Stimulated activated CD4-positive, alpha-beta T cell treated with anti-CD3 and anti-CD28 coated beads, Interleukin-1b, Interleukin-23, amount 100 ng/mL, for 48 hours (primary cell): ENCODE data around the gene GPAT2.
"Not testable (repeated sequence)": the region's sequence is repeated elsewhere in the genome, so short reads cannot be mapped to it uniquely, and the experiment has no call there.

Source experiments
- DNase-seq: peaks from one replicate; pipeline ENCODE4 v3.0.0-alpha.2; 2020

Gene GPAT2

DNA sequence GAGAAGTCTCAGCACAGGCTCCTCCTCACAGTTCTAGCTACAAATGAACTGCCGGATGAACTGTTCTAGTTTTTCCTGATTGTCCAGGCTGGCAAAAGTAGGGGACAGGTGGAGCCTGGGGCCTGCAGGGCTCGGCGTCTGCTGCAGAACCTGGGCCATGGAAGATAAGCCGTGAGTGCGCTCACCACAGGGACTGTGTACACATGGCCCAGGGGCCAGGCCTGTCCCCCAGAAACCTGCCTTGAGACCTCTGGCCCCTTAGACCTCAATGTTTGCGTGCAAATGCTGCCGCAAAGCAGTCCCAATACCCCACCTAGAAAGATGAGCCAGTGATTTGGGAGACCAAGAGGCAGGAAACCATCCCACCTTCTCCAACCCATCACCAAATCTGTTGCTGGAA lies 12.6 kb downstream of the GPAT2 start:
- not testable (repeated sequence) for DNase-seq

DNA sequence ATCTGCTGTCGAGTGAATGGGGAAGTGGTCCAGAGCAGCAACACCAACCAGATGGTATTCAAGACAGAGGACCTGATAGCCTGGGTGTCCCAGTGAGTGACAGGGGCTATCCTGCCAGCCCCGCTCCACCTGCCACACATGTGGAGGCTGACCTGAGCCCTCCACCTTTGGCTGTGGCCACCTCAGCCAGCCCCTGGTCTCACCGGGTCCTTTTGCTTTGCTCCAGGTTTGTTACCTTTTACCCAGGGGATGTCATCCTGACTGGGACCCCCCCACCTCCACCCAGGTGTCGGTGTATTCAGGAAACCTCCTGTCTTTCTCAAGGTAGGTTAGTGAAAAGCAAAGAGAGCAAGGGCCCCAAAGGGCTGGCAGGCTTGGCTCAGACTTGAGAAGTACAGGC lies 13.6 kb downstream of the GPAT2 start:
- not testable (repeated sequence) for DNase-seq

DNA sequence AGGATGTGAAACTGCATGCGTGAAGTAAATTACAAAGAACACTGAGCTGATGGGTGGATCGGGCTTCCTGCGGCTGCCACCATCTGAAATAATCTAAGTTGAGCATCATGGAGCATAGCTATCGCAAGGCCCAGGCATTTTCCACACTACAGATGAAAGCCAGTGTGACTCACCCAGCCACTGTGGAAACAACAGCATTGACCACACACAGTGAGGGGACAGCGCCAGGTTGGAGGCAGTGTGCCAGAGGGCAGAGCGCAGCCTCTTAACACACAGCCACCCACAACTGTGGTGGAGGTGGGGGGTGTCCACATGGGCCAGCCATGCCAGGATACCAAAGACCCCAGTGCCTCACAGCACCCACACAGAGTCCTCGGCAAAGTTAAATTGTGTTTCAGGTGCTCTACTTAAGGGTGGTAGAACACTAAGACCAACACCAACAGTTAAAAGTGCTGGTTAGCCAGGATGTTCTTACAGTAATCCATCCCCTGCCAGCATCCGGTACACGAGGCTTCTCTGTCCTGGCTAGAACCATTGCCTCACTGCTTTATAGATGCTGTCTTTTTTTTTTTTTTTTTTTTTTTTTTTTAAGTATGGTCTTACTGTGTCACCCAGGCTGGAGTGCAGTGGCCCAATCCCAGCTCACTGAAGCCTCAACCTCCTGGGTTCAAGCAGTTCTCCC lies 14.7 kb downstream of the GPAT2 start:
- not testable (repeated sequence) for DNase-seq

DNA sequence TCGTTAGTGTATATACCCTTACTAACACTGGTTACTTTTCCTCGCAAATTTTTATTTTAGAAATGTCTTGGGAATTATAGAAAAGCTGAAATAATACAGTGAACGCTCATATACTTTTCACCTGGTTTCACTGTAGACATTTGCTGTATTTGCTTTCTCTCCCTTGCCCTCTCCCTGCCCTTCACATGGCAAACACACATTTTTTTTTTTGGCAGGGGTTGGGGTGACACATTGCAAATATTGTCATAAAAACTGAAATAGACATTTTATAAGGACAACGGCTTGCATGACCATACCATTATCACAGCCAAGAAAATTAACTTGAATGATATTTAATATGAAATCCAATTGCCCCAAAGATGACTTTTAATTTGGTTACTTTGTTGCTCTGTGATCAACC lies 18.4 kb downstream of the GPAT2 start:
- not testable (repeated sequence) for DNase-seq

DNA sequence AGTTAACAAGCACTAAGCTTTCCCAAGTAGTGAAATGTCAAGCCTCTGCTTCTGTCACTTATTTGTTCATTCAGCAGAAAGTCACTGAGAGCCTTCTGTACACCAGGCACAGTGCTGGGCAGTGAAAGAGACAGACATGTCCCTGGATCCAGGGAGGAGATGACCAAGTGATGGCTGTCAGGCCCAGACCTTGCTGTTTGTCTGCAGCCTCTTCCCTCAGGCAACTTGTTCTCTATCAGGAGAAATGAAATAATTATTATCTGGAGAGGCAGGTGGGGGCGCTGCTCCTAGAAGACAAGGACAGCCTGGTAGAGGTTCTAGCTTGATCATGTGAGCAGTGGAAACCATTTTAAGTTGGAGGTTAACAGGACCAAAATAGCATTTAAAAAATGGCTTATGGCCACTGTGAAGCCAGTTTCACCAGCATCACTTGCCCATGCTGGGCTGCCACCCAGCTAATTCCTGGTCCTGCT lies 21.9 kb downstream of the GPAT2 start:
- DNase-seq: not testable (repeated sequence)

DNA sequence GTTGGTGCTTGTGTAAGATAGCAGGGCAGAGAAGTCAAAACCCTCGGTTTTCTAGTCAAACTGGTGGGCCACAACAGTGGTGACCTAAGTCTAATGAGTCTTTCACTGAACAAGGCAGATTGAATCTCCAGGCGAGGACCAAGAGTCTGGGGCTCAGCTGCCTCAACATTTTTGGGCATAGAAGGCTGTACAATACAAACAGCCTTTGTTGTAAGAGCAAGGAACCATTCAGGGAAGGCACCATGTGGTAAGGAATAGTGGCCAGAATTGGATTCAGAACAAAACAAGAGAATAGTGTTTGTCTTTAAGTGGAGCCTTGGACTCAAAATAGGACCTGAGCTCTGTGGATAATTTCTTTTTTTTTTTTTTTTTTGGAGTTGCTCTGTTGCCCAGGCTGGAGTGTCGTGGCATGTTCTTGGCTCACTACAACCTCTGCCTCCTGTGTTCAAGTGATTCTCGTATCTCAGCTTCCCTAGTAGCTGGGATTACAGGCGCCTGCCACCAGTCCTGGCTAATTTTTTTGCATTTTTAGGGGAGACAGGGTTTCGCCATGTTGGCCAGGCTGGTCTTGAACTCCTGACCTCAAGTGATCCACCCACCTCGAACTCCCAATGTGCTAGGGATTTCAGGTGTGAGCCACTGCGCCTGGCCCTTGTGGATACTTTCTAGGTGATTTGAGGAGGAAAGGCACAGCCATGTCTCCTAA lies 22.5 kb downstream of the GPAT2 start:
- not testable (repeated sequence) for DNase-seq

DNA sequence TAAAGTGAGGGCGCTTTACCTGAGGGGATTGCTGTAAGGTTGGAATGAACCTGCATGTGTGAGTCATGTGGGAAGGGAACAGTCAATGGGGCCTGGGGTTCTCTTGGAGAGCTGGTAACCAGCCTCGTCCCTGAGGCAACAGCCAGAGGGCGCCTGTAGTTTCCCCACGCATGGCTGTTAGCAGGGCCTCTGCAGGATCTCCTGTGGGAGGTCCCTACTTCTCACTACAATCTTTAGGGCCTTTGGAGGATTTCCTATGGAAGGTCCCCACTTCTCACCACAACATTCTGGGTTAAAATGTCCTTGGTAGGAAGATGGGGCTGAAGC lies 23.6 kb downstream of the GPAT2 start:
- DNase-seq: peak; percentile 30

DNA sequence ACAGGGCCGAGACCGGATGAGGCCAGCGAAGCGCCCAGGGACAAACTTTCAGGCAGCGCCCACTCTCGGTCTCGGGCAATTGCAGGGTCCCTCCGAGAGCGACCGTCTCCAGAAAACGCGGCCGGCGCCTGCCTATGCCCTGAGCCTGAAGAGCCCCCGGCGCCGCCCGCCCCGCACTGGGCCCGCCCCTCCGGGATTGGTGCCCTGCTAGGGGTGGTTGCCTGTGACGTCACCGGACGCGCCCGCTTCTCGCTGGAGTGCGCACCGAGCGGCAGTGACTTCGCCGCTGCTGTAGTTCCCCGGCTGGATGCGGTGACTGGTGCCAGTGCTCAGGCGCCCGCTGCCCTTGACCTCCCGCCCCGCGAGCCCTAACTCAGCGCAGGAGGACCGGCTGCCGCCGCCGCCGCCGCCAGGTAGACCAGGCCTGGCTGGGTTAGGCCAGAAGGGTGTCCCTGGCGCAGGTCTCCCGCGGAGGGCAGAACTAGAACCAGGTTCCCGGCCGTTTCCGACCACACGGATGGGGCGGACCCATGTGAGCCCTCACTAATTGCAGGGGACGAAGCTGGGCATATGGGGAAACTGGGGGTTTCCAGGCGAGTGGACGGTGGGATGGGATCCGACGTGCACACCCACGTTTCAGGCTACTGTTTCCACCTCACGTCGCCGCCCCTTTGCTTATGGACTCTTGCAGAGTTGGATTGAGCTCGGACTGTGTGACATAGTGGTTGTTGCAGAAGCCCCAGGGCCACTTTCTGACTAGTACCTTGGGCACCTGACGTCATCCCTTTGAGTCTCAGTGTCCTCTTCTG lies 24.2 kb downstream of the GPAT2 start:
- peak; percentile 93 for DNase-seq

DNA sequence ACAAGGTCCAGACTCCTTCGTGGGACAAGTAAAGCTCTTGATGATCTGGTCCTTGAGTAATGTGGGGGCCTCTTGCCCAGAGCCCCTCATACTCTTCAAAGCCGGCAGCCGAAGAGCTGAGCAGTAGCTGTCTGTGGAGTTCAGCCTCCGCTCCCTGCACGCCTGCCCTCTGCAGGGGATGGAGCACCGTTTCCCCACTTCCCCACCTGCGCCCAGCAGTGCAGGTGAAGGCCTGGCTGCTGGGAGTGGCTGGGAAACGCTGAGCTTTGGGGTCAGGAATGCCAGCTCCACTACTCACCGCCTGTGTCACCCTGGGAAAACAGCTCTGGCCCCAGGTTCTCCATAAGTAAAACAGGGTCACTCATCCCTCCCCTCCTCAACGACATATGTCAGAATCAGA lies 24.9 kb downstream of the GPAT2 start:
- DNase-seq: not testable (repeated sequence)

DNA sequence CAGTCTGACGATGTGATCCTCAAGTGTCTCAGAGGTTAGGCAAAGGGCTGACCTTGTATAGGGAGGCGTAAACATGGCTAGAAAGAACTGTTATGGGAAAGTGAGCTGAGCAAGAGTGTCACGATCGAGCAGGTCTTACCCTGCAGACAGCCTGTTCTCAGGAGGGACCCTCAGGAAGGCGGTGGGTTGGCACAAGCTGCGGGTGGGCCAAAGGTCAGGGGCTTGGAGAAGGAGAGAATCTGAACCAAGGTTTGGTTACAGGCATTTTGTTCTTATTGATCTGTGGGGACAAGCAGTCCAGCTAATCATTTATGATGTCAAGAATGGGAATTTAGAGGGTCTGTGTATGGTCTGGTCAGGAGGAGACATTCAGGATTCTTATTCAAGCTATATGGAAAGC lies 26.7 kb downstream of the GPAT2 start:
- DNase-seq: not testable (repeated sequence)

DNA sequence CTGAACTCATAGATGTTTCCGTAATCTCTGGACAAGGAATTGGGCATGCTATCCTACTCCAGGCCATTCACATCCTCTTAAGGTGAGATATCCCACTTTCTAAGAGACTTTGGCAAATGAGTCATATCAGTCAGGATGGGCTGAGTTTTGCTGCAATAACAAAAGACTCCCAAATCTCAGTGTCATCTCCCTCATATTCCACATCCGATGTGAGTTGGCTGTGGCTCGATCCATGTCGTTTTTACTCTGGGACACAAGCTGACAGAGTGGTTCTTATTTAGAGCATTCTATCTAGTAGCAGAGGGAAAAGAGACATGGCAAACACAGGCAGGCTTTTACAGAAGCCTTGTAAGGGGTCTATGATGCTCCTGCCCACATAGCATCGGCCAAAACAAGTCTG lies 28.5 kb downstream of the GPAT2 start:
- DNase-seq: not testable (repeated sequence)

DNA sequence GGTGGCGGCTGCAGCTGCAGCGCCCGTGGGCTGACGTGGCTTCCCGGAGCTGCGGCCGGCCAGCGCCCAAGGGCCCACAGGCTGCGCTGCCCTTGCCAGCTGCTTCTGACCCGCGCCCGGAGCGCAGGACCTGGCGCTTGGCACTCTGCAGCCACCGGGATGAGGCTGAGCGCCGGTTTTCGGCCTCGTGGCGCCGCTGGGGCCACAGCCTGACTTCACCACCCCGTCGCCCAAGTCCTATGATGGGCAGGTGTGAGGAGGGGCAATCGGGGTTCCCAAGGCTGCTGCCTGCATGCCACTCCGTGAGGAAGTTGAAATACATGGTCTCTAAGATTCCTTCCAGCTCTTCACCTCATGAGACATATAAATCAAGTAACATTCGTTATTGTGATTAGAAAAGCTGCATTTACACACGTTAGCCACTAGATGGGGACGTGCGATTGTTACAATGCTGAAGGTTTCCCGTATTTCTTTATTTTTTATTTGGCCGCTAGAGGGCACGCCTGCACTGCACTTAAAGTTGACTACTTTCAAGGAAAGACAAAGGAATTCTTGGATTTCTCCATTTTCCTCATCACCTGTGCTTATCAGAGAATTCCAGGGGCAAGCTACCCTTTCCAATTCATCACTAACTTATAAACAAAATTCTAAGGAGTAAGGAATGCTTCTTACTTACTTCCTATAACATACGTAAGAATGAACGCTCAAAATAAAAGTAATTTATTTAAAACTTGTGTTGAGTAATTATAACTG lies 42.0 kb downstream of the GPAT2 start:
- peak; percentile 22 for DNase-seq

DNA sequence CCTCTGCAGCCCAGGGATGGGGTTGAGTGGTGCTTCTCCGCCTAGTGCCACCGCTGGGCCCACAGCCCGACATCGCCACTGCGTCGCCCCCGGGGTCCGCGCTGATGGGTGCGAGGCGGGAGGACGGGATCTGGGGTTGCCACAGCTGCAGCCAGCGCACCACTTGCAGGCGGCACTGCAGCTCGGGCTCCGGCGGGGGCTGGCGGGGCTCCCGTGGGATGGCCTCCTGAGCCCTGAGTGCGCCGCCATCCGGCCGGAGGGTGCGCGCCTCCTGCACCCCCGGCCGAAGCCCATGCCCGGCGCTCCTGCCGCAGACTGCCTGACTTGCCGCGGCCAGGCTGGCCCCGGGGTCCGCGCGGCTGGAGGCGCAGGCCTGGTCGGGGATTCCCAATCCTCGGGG lies 42.6 kb downstream of the GPAT2 start:
- peak; percentile 36 for DNase-seq

DNA sequence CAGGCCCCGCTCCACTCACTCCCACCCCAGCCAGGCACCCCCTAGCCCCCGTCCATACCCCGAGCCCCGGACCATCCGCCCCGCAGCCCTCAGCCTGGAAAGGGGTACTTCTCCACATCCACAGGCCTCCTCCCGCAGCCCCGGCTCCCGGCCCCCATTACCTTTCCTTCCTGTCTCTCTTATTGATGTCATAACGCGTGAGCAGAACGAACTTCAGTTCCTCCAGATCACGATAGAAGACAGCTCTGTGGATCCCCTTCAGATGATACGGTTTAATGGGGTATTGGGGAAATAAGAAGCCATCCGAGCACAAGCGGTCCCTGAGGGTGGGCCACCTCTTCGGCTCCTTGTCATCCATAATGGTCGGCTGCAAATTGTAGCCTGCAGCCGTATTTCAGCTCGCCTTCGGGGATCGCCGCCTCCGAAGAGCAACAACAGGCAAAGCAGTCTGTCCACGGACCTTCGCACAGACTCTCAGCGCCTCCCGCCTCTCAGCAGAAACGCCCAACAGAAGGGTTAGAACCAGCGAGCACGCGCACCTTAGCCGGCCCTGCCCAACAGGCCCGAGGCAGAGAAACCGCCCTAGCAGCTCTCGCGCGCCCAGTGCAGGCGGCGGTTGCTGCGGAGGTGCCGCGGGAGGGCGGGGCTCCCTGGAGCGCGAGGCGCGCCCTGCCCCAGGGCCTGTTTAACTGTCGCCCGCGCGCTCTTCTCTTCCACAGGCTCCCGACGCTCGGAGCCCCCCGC lies 43.2 kb downstream of the GPAT2 start, which contains the start of gene ANKRD36C:
Gene ANKRD36C (minus strand): TSS at position 474 of the 744 bp plus-strand sequence. CDS start 116 bp downstream, at position 358.
- DNase-seq: peak; percentile 32

DNA sequence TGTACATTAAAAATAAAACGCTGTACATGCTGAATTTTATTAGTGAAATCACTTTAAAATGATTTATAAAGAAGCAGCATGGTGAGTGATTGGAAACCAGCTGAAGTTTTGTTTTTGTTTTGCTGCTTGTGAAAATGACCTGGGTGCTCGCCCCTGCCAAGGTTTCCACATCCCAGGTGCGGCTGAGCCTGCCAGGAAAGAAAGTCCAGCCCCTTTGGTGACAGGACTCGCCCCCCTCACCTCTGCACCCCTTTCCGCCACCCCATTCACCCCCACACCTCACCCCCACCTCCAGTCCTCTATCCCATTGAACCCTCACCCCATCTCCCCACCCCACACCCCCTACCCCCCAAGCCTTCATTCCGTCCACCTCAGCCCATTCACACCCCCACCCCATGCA lies 43.8 kb downstream of the GPAT2 start:
- not testable (repeated sequence) for DNase-seq
